H1 (cell line): Measurements from ENCODE around the gene SPIB. TPM values are rescaled to one million over a fixed set of nuclear protein-coding genes. Genes with fewer than 3 reads are reported as not detected.

Experiments used
- CHD7 ChIP-seq: fragments of 300-600 bp; sonication (generic); IDR thresholded peaks from 2 replicates; pipeline ENCODE4 v1.7.1; 2012; ENCODE audit warnings: low read length, moderate library complexity, mild to moderate bottlenecking, inconsistent platforms; ENCODE audit not compliant: insufficient replicate concordance
- CTBP2 ChIP-seq: IDR thresholded peaks from 2 replicates; pipeline ENCODE4 v1.7.0; 2011; ENCODE audit warnings: borderline replicate concordance, mild to moderate bottlenecking, moderate library complexity, mixed read lengths, low read length; ENCODE audit not compliant: insufficient read depth, insufficient read length
- CTCF ChIP-seq, 3 experiments: IDR thresholded peaks; 1 replicate in 2 of 3; 2 replicates in 1 of 3; pipeline versions ENCODE4 v1.5.1 to v1.6.1; 2011; ENCODE audit warnings: low read length in 3 of 3, mild to moderate bottlenecking in 3 of 3, inconsistent platforms in 2 of 3, low read depth in 1 of 3, moderate library complexity in 1 of 3; ENCODE audit not compliant: insufficient read depth in 1 of 3; ENCODE audit errors: control extremely low read depth in 1 of 3
- EGR1 ChIP-seq: IDR thresholded peaks from 2 replicates; pipeline ENCODE4 v1.6.1; 2011; ENCODE audit warnings: low read depth, low read length, borderline replicate concordance
- KDM4A ChIP-seq: IDR thresholded peaks from one replicate; pipeline ENCODE4 v1.7.1; 2012; ENCODE audit warnings: low read depth, mild to moderate bottlenecking, moderate library complexity, low read length, inconsistent platforms; ENCODE audit not compliant: severe bottlenecking
- polyA plus RNA-seq, 7 experiments: library from polyadenylated mRNA; depleted of rRNA in 3 of 7; stranded (reverse) in 5 of 7; unstranded in 2 of 7; fragments of >200 nt in 5 of 7; fragments of 200-250 nt in 2 of 7; gene quantifications; 1 replicate in 5 of 7; 2 replicates in 1 of 7; 4 replicates in 1 of 7; pipeline versions ENCODE4 v1.2.1 to v1.2.3, GENCODE V29; 2011 to 2013; ENCODE audit warnings: missing spikeins in 2 of 7, mixed read lengths in 2 of 7
- total RNA-seq: library from RNA; stranded (reverse); fragmentation: NEBNext Ultra II Directional; extraction: Animal tissue kit (Norgen Biotek cat#: 25700); gene quantifications from 2 replicates; pipeline ENCODE4 v1.2.1, GENCODE V29; 2021

SPIB gene
- total and polyA plus RNA-seq, 2 of the 8 experiments (the other 6 are each of a cell fraction or from before 2014, with no cell fraction given) = 11.1 to 17.4 TPM

GRCh38 chr19:50475101-50475568, 56.4 kb downstream of the SPIB start (continued):
- TF ChIP-seq CTBP2 (no peak), CHD7 (no peak), CTCF (IDR thresholded peaks at IDR 0.05; ENCODE audit: control extremely low read depth in 1 of 3, insufficient read depth in 1 of 3, low read depth in 1 of 3, low read length in 3 of 3) (no peak), EGR1 (no peak), KDM4A (no peak)
